Activated T-cell treated with anti-CD3 and anti-CD28 coated beads, Interleukin-2, amount 50 U/mL, for 24 hours (primary cell): ENCODE data around the gene VEGFA.

Experiments
- DNase-seq: peaks from one replicate; pipeline ENCODE4 v3.0.0-alpha.2; 2020
- H3K27ac Mint-ChIP-seq: 2 replicates; pipeline ENCODE4 v1.8.0; 2020; ENCODE audit warnings: mild to moderate bottlenecking, mixed read lengths
- H3K27me3 Mint-ChIP-seq: 2 replicates; pipeline ENCODE4 v1.8.0; 2020; ENCODE audit warnings: mixed read lengths
- H3K36me3 Mint-ChIP-seq: 2 replicates; pipeline ENCODE4 v1.8.0; 2020; ENCODE audit warnings: low read depth, mixed read lengths
- H3K4me1 Mint-ChIP-seq: 2 replicates; pipeline ENCODE4 v1.8.0; 2020; ENCODE audit warnings: low read depth, mixed read lengths
- H3K4me3 Mint-ChIP-seq: 2 replicates; pipeline ENCODE4 v1.8.0; 2020; ENCODE audit warnings: mild to moderate bottlenecking, moderate library complexity, mixed read lengths
- H3K9me3 Mint-ChIP-seq: 2 replicates; pipeline ENCODE4 v1.8.0; 2020; ENCODE audit warnings: mixed read lengths

VEGFA gene

GRCh38 chr6:43735642-43736199 is 34.3 kb upstream of the VEGFA start:
- Mint-ChIP-seq H3K27ac (no peak overlapping the region), H3K27me3 (no peaks in the 10 kb centered on the region), H3K4me3 (no peak overlapping the region), H3K36me3 (no peaks in the 10 kb centered on the region), H3K9me3 (peaks cover 11% of the 10 kb centered on the region), H3K4me1 (peaks cover 23% of the 10 kb centered on the region)
- DNase-seq = no peak

DNA sequence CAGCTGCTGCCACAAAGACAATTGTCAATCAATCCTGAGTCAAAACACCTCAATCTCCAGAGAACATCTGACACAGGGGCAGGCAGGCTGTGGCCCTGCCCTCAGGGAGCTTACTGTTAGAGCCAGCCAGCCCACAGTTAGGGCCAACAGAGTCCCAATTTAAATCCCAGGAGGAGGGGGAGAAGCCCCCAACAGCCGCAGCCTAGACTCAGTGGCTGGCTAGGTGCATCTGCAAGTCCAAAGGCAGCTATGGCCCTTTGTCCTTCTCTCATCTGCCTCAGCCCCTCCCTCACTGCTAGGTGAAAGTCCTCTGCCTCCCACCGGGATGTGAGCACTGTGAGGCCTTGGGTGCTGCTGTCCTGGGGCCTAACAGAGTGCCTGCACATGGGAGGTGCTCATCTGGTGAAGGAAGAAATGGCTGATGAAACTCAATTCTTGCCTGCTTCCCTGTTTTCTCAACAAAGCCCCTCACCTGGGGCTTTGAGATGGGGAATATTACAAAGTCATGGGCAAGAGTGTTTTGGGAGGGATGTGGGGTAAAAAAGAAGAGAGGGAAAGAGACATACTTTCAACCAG is 33.7 kb upstream of the VEGFA start:
- H3K27me3 Mint-ChIP-seq = no peaks in the 10 kb centered on the region
- H3K4me1 Mint-ChIP-seq = peaks cover 23% of the 10 kb centered on the region
- H3K9me3 Mint-ChIP-seq = peaks cover 5% of the 10 kb centered on the region
- H3K36me3 Mint-ChIP-seq = no peaks in the 10 kb centered on the region
- no peak overlapping the region for H3K4me3 Mint-ChIP-seq
- H3K27ac Mint-ChIP-seq = no peak overlapping the region
- DNase-seq = no peak

GRCh38 chr6:43736844-43737243 is 33.2 kb upstream of the VEGFA start:
- Mint-ChIP-seq H3K27ac (no peak overlapping the region), H3K27me3 (no peaks in the 10 kb centered on the region), H3K4me1 (peaks cover 23% of the 10 kb centered on the region), H3K4me3 (no peak overlapping the region), H3K9me3 (peaks cover 3% of the 10 kb centered on the region), H3K36me3 (no peaks in the 10 kb centered on the region)
- no peak for DNase-seq

DNA sequence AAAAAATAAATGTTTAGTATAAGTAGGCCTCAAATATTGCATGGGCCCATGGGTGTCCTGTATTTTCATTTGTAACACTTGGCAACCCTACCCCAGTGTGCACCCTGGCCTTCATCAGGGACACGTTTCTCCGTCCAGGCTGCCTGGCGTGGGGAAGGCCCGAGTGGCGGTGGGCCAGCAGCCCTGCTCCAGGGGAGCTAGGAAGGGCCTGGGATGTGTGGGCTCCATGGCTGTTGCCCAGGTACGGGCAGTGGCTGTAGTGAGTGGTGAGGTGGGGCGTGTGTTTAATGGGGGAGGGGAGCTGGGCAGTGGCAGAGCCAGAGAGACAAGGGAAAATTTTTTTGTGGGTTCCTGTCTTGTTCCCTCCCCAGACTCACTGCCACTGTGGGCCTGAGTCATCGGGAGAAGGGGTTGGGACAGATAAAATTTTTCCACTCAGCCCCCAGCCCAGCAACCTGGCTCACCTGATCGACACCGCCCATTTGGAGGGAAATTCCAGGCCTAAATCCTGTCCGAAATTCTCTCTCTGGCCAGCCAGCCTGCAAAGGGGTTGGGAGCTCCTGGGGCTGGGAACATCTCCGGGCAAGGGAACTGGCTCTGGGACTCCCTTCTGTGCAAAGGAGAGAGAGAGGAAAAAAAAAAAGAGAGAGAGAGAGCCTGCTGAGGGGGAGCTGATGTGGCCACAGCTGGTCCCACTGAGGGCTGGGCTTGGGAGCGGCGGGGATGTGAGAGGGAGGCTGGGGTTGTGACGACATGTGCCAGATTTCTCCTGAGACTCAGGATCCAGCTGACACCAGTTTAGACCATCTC is 32.5 kb upstream of the VEGFA start:
- H3K9me3 Mint-ChIP-seq = peaks cover 3% of the 10 kb centered on the region
- no peaks in the 10 kb centered on the region for H3K27me3 Mint-ChIP-seq
- no peaks in the 10 kb centered on the region for H3K36me3 Mint-ChIP-seq
- H3K4me3 Mint-ChIP-seq = no peak overlapping the region
- H3K27ac Mint-ChIP-seq = no peak overlapping the region
- peaks cover 22% of the 10 kb centered on the region for H3K4me1 Mint-ChIP-seq
- DNase-seq = no peak

- Mint-ChIP-seq H3K4me1 (peaks cover 20% of the 10 kb centered on the region), H3K9me3 (peaks cover under 1% of the 10 kb centered on the region), H3K27me3 (no peaks in the 10 kb centered on the region), H3K36me3 (no peaks in the 10 kb centered on the region), H3K27ac (no peak overlapping the region), H3K4me3 (no peak overlapping the region)
- no peak for DNase-seq
These were observed 31.7 kb upstream of the VEGFA start for GRCh38 chr6:43738267-43738676.

DNA sequence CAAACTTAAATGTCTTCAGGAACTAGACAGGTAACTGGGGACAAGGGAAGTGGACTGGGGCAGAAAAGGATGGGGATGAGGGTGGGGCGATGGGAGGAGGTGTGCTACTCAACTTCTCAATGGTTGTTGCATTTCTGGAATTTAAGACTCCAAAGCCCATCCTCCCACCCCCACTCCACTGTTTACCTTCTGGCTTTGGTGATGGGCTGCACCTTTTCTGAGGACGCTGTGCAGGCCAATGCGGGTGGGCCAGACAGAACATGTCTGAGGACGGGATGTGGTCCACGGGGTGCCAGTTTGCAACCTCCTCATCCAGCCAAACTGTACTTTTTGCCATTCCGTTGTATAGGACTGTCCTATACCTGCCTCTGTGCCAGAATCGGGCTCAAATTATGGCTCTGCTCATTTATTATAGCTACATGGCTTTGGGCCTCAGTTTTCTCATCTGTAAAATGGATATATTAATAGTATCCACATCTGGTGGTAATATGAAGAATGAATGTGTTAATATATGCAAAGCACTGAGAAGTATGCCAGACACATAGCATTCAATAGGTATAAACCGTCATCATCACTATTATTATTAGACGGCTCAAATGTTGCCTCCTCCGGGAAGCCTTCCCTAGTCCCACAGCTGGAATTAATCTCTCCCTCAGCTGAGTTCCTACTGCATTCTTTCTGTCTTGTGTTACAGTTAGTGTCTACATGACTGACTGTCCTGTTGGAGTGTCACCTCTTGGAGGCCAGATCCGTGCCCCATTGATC is 31.0 kb upstream of the VEGFA start:
- H3K4me3 Mint-ChIP-seq = no peak overlapping the region
- H3K27ac Mint-ChIP-seq = no peak overlapping the region
- no peaks in the 10 kb centered on the region for H3K27me3 Mint-ChIP-seq
- no peaks in the 10 kb centered on the region for H3K9me3 Mint-ChIP-seq
- H3K36me3 Mint-ChIP-seq = no peaks in the 10 kb centered on the region
- DNase-seq = no peak
- H3K4me1 Mint-ChIP-seq = peaks cover 12% of the 10 kb centered on the region

DNA sequence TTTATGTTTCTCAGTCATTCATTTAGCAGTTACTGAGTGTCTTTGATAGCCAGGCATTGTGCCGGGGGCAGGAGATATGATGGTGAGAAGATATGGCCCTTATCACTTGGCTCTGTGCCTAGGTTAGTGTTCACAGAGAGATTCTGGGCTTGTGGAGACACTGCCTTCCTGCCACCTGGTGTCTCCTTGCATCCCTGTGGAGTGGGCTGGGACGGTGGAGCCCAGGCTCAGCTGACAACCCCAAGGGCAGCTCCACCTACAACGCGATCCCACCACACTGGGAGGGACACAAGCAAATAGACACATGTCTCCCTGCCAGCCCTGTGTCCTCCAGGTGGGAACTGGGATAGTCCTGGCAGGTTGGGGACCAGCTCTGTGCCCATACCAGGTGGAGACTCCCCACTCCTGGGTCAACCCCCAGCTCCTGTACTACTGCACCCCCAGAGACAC is 30.3 kb upstream of the VEGFA start:
- no peaks in the 10 kb centered on the region for H3K36me3 Mint-ChIP-seq

DNA sequence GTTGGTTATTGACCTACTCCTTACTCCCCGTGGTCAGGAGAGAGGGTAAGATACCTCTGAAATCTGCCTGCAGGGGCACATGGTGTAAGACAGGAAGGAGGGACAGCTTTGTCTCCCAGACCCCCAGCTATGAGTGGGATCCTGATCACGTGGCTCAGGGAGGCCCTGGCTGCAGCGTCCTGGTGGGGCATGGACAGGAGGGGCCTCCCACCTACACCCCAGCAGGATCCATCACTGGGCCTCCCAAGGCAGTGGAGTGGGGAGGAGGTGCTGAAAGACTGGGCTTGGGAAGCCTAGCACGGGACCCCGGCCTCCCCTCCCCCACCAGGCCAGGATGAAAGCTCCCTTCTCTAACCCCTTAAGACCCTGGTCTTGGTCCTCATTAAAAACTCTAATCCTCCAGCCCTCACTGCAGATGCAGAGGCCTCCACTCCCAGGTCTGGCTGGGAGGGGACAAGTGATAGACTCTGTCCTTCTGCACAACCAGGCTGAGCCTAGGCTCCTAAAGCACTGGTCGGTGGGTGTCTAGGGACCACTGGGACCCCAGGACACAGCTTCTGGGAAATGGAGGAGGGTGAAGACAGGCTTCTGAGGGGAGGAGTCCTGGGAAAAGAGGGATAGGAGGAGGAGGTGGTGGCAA is 29.6 kb upstream of the VEGFA start:
- Mint-ChIP-seq H3K4me1 (peaks cover 4% of the 10 kb centered on the region), H3K4me3 (no peak overlapping the region), H3K9me3 (no peaks in the 10 kb centered on the region), H3K27ac (no peak overlapping the region), H3K36me3 (no peaks in the 10 kb centered on the region), H3K27me3 (no peaks in the 10 kb centered on the region)
- DNase-seq = no peak

More for the DNA sequence above, 30.3 kb upstream of the VEGFA start:
- Mint-ChIP-seq H3K9me3 (no peaks in the 10 kb centered on the region), H3K4me3 (no peak overlapping the region), H3K4me1 (peaks cover 7% of the 10 kb centered on the region), H3K27me3 (no peaks in the 10 kb centered on the region), H3K27ac (no peak overlapping the region)
- no peak for DNase-seq

DNA sequence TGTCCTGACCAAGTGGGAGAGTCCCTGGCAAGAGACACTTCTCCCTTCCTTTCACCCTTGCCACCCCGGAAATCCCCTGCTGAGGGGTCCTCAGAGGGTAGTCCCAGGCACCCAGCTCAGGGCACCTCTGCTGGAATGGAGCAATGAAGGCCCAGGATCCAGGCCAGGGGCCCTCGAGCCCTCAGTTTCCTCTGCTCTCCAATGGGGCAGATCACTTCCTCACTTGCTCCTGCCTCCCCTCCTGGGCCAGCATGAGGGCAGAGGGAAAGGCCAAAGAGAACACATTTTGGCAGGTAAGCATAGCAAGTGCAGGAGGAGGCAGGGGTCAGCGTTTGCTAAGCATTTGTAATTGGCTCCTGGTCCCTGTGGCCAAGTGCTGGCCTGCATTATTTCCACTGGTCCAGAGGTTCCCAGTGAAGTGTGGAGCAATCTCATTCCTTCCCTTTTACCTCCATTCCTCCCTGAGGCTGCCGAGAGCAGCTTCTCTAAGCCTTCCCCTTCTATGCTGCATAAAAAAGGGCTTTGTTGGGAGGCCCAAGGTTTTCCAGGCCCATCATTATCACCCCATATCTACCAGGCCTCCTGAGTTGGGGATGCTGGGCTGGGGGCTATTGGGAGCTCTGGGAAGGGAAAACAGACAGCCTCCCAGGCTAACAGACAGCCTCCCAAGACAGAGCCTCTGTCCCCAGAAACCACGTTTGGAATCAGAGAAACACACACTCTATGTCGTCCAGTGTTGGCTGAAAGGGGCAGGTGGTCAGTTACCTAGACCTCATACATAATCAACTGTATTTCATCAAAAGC is 28.8 kb upstream of the VEGFA start:
- DNase-seq = no peak
- H3K27me3 Mint-ChIP-seq = no peaks in the 10 kb centered on the region
- no peaks in the 10 kb centered on the region for H3K9me3 Mint-ChIP-seq
- peaks cover 2% of the 10 kb centered on the region for H3K4me1 Mint-ChIP-seq
- no peaks in the 10 kb centered on the region for H3K36me3 Mint-ChIP-seq
- no peak overlapping the region for H3K4me3 Mint-ChIP-seq
- no peak overlapping the region for H3K27ac Mint-ChIP-seq

DNA sequence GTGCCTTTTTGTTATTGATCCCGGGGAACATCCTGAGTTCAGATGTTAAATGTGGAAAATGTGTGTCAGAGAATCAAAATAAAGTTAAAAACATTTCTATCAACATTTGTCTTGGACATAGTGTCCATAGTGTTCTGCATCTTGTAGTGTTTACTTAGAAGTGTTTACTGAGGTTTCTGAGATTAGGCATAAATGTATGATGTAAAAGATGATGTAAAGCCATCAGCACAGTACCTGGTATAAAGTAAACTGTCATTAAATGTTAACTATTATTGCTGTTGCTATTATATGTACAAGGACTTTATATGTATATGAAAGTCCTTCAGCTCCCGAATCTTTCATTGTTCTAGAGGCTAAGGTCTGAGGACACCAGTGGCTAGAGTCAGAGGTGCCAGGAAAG is 28.2 kb upstream of the VEGFA start:
- peaks cover 2% of the 10 kb centered on the region for H3K4me1 Mint-ChIP-seq
- no peaks in the 10 kb centered on the region for H3K27me3 Mint-ChIP-seq
- H3K27ac Mint-ChIP-seq = no peak overlapping the region
- H3K36me3 Mint-ChIP-seq = no peaks in the 10 kb centered on the region
- H3K4me3 Mint-ChIP-seq = no peak overlapping the region
- no peak for DNase-seq
- H3K9me3 Mint-ChIP-seq = no peaks in the 10 kb centered on the region

DNA sequence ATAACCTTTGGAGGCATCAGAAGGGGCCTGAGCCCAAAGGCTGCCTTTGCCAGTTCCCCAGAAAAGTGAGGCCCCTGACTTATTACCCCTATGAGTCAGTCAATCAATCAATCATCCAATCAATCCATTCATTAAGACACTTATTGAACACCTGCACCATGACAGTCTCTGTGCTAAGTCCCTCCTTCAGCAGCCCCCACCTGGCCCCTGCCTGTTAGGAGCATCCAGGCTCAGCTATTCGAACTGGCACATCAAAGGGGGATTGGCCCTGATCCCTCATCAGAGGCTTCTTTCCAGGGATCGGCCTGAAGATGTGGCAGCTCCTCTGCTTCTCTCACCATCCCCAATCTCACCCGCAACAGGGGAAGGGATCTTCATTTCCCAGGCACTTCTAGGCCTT is 27.7 kb upstream of the VEGFA start:
- Mint-ChIP-seq H3K27ac (no peak overlapping the region), H3K36me3 (no peaks in the 10 kb centered on the region), H3K4me3 (no peak overlapping the region), H3K4me1 (peaks cover under 1% of the 10 kb centered on the region), H3K9me3 (no peaks in the 10 kb centered on the region), H3K27me3 (no peaks in the 10 kb centered on the region)
- no peak for DNase-seq

DNA sequence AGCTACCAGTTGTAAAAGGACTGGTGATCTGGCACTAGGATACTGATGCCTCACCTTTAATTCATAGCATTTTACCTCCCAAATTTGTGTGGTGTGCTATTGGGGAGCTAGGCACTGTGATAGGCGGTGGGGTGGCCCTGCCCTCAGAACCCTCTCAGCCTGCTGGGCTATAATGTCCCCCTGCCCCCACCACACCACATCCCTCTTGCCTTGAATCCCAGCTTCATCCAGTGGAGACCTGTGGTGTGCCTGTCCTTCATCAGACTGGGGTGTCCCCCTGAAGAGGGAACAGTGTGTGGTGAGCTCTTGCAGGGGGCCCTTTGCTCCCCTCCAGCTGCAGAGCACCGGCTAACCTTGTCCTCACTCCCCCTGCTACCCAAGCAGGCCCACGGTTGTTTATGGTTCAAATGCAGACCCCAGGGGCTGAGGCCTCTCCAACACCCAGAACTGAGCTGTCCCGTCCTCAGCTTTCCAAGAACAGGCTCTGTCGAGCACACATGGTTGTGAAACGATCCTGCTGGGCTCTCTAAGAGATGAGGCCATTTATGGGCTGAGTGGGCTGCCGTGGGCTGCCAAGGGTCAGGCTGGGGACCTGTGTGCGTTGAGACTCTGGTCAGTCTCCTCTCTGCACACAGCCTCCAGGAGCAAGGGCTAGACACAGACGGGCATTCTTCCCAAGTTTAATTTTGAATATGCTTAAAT is 26.9 kb upstream of the VEGFA start:
- H3K27me3 Mint-ChIP-seq = peaks cover 4% of the 10 kb centered on the region
- no peaks in the 10 kb centered on the region for H3K4me1 Mint-ChIP-seq
- no peaks in the 10 kb centered on the region for H3K9me3 Mint-ChIP-seq
- DNase-seq = no peak
- H3K27ac Mint-ChIP-seq = no peak overlapping the region
- H3K4me3 Mint-ChIP-seq = no peak overlapping the region
- H3K36me3 Mint-ChIP-seq = no peaks in the 10 kb centered on the region

GRCh38 chr6:43743682-43744381 is 26.2 kb upstream of the VEGFA start:
- no peak overlapping the region for H3K27ac Mint-ChIP-seq
- no peaks in the 10 kb centered on the region for H3K4me1 Mint-ChIP-seq
- H3K9me3 Mint-ChIP-seq = no peaks in the 10 kb centered on the region
- H3K27me3 Mint-ChIP-seq = peaks cover 4% of the 10 kb centered on the region
- no peak overlapping the region for H3K4me3 Mint-ChIP-seq
- no peaks in the 10 kb centered on the region for H3K36me3 Mint-ChIP-seq
- no peak for DNase-seq
